Measurements from ENCODE around the gene SERPINB12. TPM values are rescaled to one million over a fixed set of nuclear protein-coding genes. Genes with fewer than 3 reads are reported as not detected.

The SERPINB12 gene
- total RNA-seq, 1 experiment from 2014 or later, result not detected

GRCh38 chr18:63527251-63527650, 14.9 kb upstream of the SERPINB12 start:
- TF ChIP-seq CTCF (conservative IDR thresholded peaks at IDR 0.05), result no peak
- no peaks in the 10 kb centered on the region for H3K23me2 ChIP-seq (ENCODE audit: insufficient read length, low read depth, low read length, poor library complexity, severe bottlenecking)
- no peak overlapping the region for H2BK120ac ChIP-seq (ENCODE audit: low read depth, low read length, poor library complexity, severe bottlenecking)
- no peak overlapping the region for H4K8ac ChIP-seq (replicated peaks; ENCODE audit: insufficient read length, low read depth, low read length)
- no peak overlapping the region for H2BK15ac ChIP-seq (ENCODE audit: low read depth, low read length)
- H3K14ac ChIP-seq (ENCODE audit: insufficient read depth, low read length), result no peak overlapping the region
- H3K27ac Mint-ChIP-seq, result no peak overlapping the region
- no peak overlapping the region for H3K27ac ChIP-seq (ENCODE audit: insufficient read length, low read depth, low read length)
- no peaks in the 10 kb centered on the region for H3K36me3 Mint-ChIP-seq (ENCODE audit: insufficient read depth in 1 of 3, low read depth in 3 of 3)
- H4K91ac ChIP-seq (ENCODE audit: insufficient read length, low read depth, low read length), result no peak overlapping the region
- H4K20me1 ChIP-seq (ENCODE audit: control insufficient read depth, insufficient read depth, insufficient read length), result no peaks in the 10 kb centered on the region
- no peak for DNase-seq
- H2AFZ ChIP-seq (ENCODE audit: low read length), result no peak overlapping the region
- no peak overlapping the region for H3K4ac ChIP-seq (ENCODE audit: low read depth, low read length)
- no peak overlapping the region for H2AK5ac ChIP-seq (ENCODE audit: insufficient read length, low read length)
- H3K79me1 ChIP-seq (ENCODE audit: insufficient read depth, low read depth, low read length, poor library complexity, severe bottlenecking), result no peaks in the 10 kb centered on the region
- H2BK12ac ChIP-seq (ENCODE audit: insufficient read length, low read depth, low read length), result no peak overlapping the region
- no peak overlapping the region for H3T11ph ChIP-seq (ENCODE audit: low read length)
- no peaks in the 10 kb centered on the region for H3K79me2 ChIP-seq (ENCODE audit: insufficient read depth, low read length)
- H3K4me1 Mint-ChIP-seq, result peaks cover 7 to 9% of the 10 kb centered on the region in 2 experiments
- H2BK5ac ChIP-seq (ENCODE audit: insufficient read length, low read length), result no peak overlapping the region
- no peaks in the 10 kb centered on the region for H3K9me3 Mint-ChIP-seq
- H3K27me3 Mint-ChIP-seq (ENCODE audit: low read depth), result no peaks in the 10 kb centered on the region
- no peaks in the 10 kb centered on the region for H3K9me3 ChIP-seq (ENCODE audit: control insufficient read depth, low read depth, low read length)
- no peak overlapping the region for H3K9ac ChIP-seq (ENCODE audit: extremely low read depth, insufficient read length, low read length)
- no peak overlapping the region for H3K56ac ChIP-seq (ENCODE audit: insufficient read length, low read depth, low read length)
- H3K18ac ChIP-seq (ENCODE audit: insufficient read length, low read depth, low read length), result no peak overlapping the region
- no peak overlapping the region for H3K4me3 Mint-ChIP-seq
- no peak overlapping the region for H4K5ac ChIP-seq (ENCODE audit: insufficient read length, low read depth, low read length)
- no peak overlapping the region for H2BK20ac ChIP-seq (ENCODE audit: low read depth, low read length, poor library complexity, severe bottlenecking)
- no peaks in the 10 kb centered on the region for H3K27me3 ChIP-seq (ENCODE audit: insufficient read depth, low read length)
- H3K4me1 ChIP-seq (ENCODE audit: insufficient read depth, low read length), result no peaks in the 10 kb centered on the region; the same call in 1 of the 2 replicates
- no peak overlapping the region for H3K23ac ChIP-seq (ENCODE audit: insufficient read length, low read depth, low read length)
- no peak overlapping the region for H3K4me2 ChIP-seq (ENCODE audit: insufficient read depth, insufficient read length, low read length)
